Right kidney (tissue), 1 donor: ENCODE measurements around the gene TMEM86B.
A peak's percentile ranks its signal among the peaks of the same experiment; 100 is the strongest.
"Not testable (repeated sequence)": the region's sequence is repeated elsewhere in the genome, so short reads cannot be mapped to it uniquely, and the experiment has no call there.

Experiments used
- DNase-seq: peaks from one replicate; pipeline ENCODE4 v3.0.0-alpha.2; 2016

Gene TMEM86B

GRCh38 chr19:55220525-55220924 is 8.0 kb downstream of the TMEM86B start:
- no peak for DNase-seq

DNA sequence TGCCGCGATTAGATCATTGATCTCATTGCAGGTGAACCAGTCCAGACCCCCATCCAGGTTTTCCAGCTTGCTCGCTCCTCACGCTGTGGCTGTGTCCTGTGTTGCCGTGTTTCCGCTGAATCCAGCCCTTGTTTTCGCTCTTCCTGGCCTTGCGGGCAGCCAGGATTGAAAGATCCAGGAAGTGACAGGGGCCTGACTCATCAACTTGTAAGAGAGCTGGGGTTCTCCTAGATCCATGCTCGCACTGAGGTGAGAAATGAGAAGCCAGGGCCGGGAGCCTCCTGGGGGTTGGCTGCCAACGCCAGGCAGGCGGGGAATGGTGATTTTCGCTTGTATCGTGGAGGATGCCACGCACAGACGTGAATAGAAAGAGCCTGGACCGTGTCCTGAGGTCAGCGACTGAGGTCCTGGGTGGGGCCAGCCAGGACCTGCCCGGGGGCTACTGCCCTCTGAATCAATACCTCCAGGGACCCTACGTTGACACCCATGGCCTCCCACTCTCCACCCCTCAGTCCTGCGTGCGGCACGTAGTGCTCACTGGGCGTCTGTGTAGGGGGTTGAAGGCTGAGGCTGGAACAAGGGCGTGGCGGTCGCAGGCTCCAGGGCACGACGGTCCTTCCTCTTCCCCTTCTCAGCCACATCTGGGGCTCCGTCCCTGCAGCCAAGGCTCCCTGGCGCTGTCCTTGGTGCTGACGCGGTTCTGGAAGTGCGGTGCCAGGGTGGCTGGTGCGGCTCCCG is 11.9 kb downstream of the TMEM86B start:
- DNase-seq, result peak; percentile 64

- DNase-seq, result no peak
Observed at GRCh38 chr19:55213547-55213946, 15.0 kb downstream of the TMEM86B start.

GRCh38 chr19:55212447-55212846 is 16.1 kb downstream of the TMEM86B start:
- DNase-seq, result no peak

DNA sequence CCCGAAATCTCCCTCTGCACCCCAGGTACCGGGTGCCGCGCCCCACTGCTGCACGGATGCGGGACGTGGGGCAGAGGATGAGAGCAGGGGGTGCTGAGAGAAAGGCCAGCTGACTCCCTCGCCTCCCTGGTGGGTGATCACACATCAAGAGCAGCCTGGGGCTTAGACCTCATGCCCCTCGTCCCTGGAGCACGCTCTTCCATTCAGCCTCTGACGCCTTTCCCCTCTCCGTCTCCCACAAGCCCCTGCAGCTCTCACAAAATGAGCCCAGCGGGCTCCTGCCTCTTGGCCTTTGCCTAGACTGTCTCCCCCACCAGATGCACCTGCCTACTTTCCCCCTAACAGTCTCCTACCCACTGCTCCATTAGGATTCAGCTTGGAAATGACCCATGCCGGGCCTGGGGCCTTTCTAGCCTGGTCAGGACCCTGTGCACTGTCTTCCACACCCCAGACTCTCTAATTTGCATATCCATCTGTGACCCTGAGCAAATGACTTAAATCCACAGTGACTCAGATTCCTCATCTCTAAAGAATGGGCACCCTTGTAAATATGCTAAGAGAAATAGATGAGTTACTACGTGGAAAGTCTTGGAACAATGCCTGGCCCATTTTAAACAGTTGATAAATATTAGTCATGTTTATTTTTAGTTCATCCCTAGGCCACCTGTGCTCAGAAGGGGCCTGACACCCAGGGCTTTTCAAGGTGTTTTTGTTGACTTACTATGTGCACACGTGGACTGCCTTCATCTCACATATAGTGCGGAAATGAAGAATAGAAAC is 18.7 kb downstream of the TMEM86B start:
- DNase-seq, result no peak

GRCh38 chr19:55208880-55209692 is 19.5 kb downstream of the TMEM86B start, which contains the start of gene PTPRH:
Gene PTPRH (minus strand): TSS chr19:55209501. CDS start chr19:55209433, 68 bp downstream.
- DNase-seq, result no peak

- no peak for DNase-seq
Observed at GRCh38 chr19:55206664-55207500, 21.7 kb downstream of the TMEM86B start.

GRCh38 chr19:55202199-55202598 is 26.4 kb downstream of the TMEM86B start:
- not testable (repeated sequence) for DNase-seq

- no peak for DNase-seq
Observed at GRCh38 chr19:55199620-55200204, 28.9 kb downstream of the TMEM86B start.

DNA sequence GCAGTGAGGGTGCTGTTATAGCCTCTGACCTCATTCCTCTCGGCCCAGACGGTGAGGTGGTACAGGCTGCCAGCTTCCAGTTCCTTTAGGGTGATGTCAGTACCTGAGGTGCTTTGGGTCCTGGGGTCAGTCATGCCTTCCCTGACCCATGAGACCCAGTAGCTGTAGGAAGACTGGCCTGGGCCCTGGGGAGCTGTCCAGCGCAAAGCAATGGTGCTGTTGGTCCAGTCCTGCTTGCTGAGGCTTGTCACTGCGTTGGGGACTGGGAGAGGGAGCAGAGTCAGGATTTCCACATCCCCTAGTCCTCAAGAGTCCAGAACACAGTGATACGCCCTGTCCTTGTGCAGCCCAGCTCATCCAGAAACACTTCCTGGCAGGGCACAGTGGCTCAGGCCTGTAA is 29.9 kb downstream of the TMEM86B start:
- DNase-seq, result no peak

- no peak for DNase-seq
Observed at GRCh38 chr19:55197528-55197927, 31.0 kb downstream of the TMEM86B start.

DNA sequence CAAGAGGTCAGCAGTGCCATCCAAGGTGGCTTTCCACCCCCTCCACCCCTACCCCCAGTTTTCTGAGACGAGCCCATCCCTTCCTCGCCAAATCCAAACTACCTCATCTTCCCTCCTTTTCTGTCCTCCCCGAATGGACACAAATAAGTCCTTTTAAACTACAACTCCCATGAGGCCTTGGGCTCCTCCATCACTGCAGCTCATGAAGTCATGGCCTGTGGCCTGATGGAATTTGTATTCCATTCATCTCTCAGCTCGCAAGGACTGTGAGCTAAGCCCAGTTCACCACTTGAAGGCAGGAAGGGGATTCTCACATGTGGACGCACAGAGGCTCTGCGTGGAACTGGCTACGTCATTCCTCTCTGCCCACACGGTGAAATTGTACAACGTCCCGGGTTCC is 31.8 kb downstream of the TMEM86B start:
- no peak for DNase-seq

- DNase-seq, result no peak
Observed at GRCh38 chr19:55193481-55193880, 35.1 kb downstream of the TMEM86B start.

DNA sequence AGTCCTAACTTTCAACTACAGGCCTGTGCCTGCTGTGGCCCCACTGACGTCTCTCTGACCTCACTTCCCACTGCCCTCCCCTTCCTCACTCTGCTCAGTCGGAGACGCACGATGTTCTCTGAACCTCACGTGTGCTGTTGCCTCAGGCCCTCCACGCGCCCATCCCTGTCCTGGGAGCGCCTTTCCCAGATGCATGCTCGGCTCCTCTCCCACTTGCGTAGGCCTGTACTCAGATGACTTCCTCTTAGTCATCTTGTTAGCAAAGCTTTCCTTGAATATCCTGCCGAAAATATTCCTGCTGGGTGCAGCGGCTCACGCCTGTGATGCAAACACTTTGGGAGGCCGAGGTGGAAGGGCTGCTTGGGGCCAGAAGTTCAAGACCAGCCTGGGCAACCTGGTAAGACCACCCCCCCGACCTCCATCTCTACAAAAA is 39.1 kb downstream of the TMEM86B start:
- no peak for DNase-seq

DNA sequence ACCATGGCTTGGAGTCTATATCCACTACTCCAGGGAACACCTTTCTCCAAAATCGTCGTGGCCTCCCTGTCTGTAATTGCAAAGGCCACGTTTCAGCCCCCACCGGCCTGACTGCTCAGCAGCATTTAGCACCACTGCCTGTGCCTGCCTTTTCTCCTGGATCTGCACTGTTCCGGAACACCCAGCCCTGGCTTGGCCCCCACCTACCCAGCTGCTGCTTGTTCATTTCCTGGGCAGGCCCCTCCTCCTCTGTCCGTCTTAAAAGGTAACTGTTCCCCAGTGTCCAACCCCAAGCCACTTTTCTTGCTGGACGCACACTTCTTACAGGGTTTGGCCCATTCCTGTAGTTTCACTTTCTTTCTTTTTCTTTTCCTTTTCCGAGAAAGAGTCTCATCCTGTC is 39.9 kb downstream of the TMEM86B start:
- DNase-seq, result no peak

DNA sequence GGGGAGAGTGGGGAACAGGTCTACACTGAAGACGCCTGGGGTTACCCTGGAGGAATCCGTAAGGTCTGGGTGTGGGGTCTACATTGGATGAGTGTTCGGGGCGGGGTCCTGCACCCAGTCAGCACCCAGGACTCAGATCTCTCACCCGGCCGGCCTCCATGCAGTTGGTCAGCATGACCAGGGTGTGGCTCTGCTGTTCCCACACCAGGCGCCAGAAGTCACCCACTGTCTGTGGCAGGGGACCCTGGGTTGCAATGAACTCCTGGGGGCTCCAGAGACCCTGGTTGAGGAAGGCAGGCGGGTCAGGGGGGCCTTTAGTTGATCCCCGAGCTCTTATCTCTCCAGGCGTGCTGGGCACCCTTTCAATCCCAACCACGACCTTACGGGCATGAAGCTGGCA is 42.5 kb downstream of the TMEM86B start:
- DNase-seq, result no peak

GRCh38 chr19:55181740-55182139 is 46.8 kb downstream of the TMEM86B start:
- DNase-seq, result no peak

DNA sequence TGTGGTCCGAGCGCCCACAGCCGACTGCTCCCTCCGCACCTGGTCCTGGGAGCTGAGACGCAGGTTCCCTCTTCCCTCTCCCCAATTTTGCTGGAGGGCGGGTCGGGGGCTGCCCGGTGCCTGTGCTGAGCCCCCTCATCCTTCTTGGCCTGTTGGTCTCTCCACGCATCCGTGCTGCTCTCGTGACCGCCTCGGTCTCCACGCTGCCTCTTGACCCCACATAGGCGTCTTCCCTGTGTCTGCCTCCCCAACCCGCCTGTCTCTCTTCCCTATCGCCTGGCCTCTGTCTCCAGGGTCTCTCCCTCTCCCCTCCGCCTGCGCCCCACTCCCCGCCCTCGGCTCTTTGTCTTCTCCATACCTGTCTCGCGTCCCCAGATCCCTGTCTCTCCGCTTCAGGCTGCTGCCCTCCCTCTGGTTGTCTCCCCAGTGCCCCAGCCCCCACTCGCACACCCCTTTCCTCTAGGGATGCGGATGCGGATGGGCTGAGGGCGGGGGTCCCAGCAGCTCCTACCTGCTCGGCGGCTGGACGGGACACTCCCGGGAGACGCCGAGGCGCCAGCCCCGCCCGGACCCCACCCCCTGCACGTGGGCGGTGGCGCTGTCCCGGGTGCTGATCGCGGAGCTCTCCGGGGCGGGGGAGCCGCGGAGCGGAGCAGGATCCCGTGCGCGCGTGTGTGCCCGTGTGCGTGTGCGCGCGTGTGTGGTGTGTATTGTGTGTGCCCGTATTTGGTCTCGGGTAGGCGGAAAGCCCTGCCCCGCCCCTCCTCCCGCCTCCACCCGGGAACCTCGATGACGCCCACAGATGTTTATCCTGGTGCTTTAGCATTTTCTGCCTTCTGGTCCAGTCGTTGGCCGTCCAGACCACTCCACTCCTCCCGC is 48.7 kb downstream of the TMEM86B start, which contains the start of gene SYT5:
Gene SYT5 (minus strand): TSS at position 684 of the 879 bp plus-strand sequence. CDS start 1,248 bp downstream, outside the sequence.
- peak; percentile 55 for DNase-seq

DNA sequence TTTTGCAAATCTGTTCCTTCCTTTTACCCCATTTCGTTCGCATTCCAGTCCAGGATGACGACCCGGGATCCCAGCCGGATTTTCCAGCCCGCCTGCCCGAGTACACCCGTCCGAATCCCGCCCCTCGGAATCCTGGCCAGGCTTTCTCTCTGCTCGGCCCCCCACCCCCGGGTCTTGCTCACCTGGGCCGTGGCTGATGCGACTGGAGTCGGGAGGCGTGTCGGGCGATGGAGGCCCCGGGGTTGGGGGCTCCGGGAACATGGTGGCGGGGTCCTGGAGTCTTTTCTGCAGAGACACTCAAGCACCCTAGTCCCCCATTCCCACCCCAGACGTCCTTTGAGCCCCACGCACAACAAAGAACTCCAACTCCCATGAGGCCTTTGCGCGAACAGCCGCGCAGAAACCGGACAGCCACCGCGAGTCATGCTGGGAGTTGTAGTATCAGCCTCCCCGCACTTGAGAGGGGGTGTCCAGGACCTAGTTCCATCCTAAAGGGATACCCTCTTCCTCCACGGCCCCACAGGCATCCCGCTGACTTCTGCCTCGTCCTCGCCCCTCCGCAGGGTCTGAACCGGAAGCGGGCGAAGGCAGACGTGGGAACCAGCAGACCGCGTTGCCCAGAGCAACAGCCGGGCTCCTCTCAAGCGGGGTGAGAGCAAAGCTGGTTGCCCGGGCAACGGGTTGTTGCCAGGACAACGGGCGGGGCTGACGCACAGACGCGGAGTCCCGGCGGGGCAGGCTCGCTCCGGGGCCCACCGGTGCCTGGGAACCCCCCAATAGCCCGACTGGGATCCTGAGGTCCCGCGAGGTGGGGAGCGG is 49.6 kb downstream of the TMEM86B start:
- DNase-seq, result peak; percentile 83
